Activated CD4-positive, alpha-beta memory T cell treated with anti-CD3 and anti-CD28 coated beads for 36 hours (primary cell): ENCODE data around the gene NDUFAF5. TPM values are rescaled to one million over a fixed set of nuclear protein-coding genes. Genes with fewer than 3 reads are reported as not detected.
"Not testable (repeated sequence)": the region's sequence is repeated elsewhere in the genome, so short reads cannot be mapped to it uniquely, and the experiment has no call there.

Source experiments
- CTCF ChIA-PET: fragments of 350-600 bp; sonication (Branson Sonifier 250); formaldehyde crosslinking; loops from one replicate; lab custom pipeline; 2021; ENCODE audit warnings: antibody characterized with exemption, inconsistent platforms; lab: Charles Lee
- POLR2A ChIA-PET: fragments of 350-600 bp; sonication (Branson Sonifier 250); formaldehyde crosslinking; loops from one replicate; lab custom pipeline; 2021; ENCODE audit warnings: antibody characterized with exemption; lab: Charles Lee
- DNase-seq: peaks from one replicate; pipeline ENCODE4 v3.0.0-alpha.2; 2020
- H3K27ac Mint-ChIP-seq: one replicate; pipeline ENCODE4 v1.8.0; 2021; ENCODE audit warnings: mixed read lengths
- H3K27me3 Mint-ChIP-seq: one replicate; pipeline ENCODE4 v1.8.0; 2021; ENCODE audit warnings: mixed read lengths
- H3K36me3 Mint-ChIP-seq: one replicate; pipeline ENCODE4 v1.8.0; 2021; ENCODE audit warnings: mixed read lengths
- H3K4me1 Mint-ChIP-seq: one replicate; pipeline ENCODE4 v1.8.0; 2021; ENCODE audit warnings: low read depth, mixed read lengths
- H3K4me3 Mint-ChIP-seq: one replicate; pipeline ENCODE4 v1.8.0; 2021; ENCODE audit warnings: mild to moderate bottlenecking, mixed read lengths
- H3K9me3 Mint-ChIP-seq: one replicate; pipeline ENCODE4 v1.8.0; 2021; ENCODE audit warnings: mixed read lengths
- intact Hi-C: fragments of 100-400 bp; cut with micrococcal nuclease; formaldehyde crosslinking; loops from one replicate; pipeline ENCODE4 v1.15.1; 2023
- total RNA-seq, 2 experiments: library from RNA; stranded (reverse); gene quantifications; one replicate each; pipeline ENCODE4 v1.2.3, GENCODE V29; 2021

Gene NDUFAF5, protein sequence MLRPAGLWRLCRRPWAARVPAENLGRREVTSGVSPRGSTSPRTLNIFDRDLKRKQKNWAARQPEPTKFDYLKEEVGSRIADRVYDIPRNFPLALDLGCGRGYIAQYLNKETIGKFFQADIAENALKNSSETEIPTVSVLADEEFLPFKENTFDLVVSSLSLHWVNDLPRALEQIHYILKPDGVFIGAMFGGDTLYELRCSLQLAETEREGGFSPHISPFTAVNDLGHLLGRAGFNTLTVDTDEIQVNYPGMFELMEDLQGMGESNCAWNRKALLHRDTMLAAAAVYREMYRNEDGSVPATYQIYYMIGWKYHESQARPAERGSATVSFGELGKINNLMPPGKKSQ
- 10 to 100 TPM; 23.8 to 28.3 TPM for total RNA-seq

GRCh38 chr20:13784893-13785715, at the start of gene NDUFAF5, which contains the start of gene ESF1:
Gene NDUFAF5 (plus strand): TSS chr20:13785028. CDS start chr20:13785069, 41 bp downstream.
Gene ESF1 (minus strand): TSS chr20:13784919. CDS start chr20:13783140, 1,779 bp downstream.
- peak; percentile 96 for DNase-seq
- POLR2A ChIA-PET, result interaction anchor here (1.2 to 1.3 kb wide), 5 partner anchors 8 to 15 kb away, joined by 3 to 4 read pairs (median 3); no protein-coding TSS in a partner anchor
- CTCF ChIA-PET, result interaction anchor here (1.2 to 2.6 kb wide), 5 partner anchors 11 to 173 kb away, joined by 3 to 22 read pairs (median 4); no protein-coding TSS in a partner anchor
- Mint-ChIP-seq H3K9me3 (no peaks in the 10 kb centered on the region), H3K36me3 (peaks cover 42% of the 10 kb centered on the region), H3K4me1 (peaks cover 51% of the 10 kb centered on the region), H3K27ac (peak within 1 kb of the TSS; percentile 93), H3K27me3 (no peaks in the 10 kb centered on the region), H3K4me3 (peak within 1 kb of the TSS; percentile 91)
- intact Hi-C loops, result loop anchor here (1.0 to 10.0 kb wide), 5 partner anchors 13 to 560 kb away; partner anchors contain the start of gene ISM1

- Mint-ChIP-seq H3K9me3 (peaks cover 6% of the 10 kb centered on the region), H3K36me3 (peaks cover 51% of the 10 kb centered on the region), H3K27ac (no peak overlapping the region), H3K27me3 (no peaks in the 10 kb centered on the region), H3K4me1 (peaks cover 4% of the 10 kb centered on the region), H3K4me3 (no peak overlapping the region)
- ChIA-PET POLR2A (no interaction called here), CTCF (interaction anchor here (1.4 kb wide), 1 partner anchor 189 kb away, joined by 6 read pairs; no protein-coding TSS in a partner anchor)
- no peak for DNase-seq
- intact Hi-C loops, result no loop called here
These were observed 49.0 kb upstream of the NDUFAF5 start for GRCh38 chr20:13735826-13736225.

- Mint-ChIP-seq H3K4me3 (no peak overlapping the region), H3K36me3 (peaks cover 52% of the 10 kb centered on the region), H3K4me1 (peaks cover 7% of the 10 kb centered on the region), H3K27ac (no peak overlapping the region), H3K9me3 (peaks cover 12% of the 10 kb centered on the region), H3K27me3 (no peaks in the 10 kb centered on the region)
- intact Hi-C loops, result no loop called here
- POLR2A ChIA-PET, result no interaction called here
- CTCF ChIA-PET, result interaction anchor here (1.4 kb wide), 1 partner anchor 190 kb away, joined by 6 read pairs; no protein-coding TSS in a partner anchor
- no peak for DNase-seq
These were observed 48.2 kb upstream of the NDUFAF5 start for GRCh38 chr20:13736436-13737191.

DNA sequence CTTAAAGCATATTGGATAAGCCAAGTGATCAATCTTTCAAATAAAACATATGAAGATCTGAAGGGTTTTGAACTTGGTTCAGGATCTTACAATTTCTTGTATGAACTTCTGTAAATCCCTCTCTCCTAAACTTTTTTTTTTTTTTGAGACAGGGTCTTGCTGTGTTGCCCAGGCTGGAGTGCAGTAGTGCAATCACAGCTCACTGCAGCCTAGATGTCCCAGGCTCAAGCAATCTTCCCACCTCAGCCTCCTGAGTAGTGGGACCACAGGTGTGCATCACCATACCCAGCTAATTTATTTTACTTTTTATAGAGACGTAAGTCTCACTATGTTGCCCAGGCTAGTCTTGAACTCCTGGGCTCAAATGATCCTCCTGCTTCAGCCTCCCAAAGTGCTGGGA, 46.6 kb upstream of the NDUFAF5 start:
- H3K4me3 Mint-ChIP-seq, H3K27me3 Mint-ChIP-seq, H3K27ac Mint-ChIP-seq, intact Hi-C loops, DNase-seq, CTCF ChIA-PET, POLR2A ChIA-PET: not testable (repeated sequence)
- Mint-ChIP-seq H3K4me1 (peaks cover 13% of the 10 kb centered on the region), H3K9me3 (peaks cover 12% of the 10 kb centered on the region), H3K36me3 (peaks cover 48% of the 10 kb centered on the region)

GRCh38 chr20:13739731-13740649, 44.8 kb upstream of the NDUFAF5 start:
- DNase-seq, result no peak
- H3K36me3 Mint-ChIP-seq, result peaks cover 54% of the 10 kb centered on the region
- no peak overlapping the region for H3K27ac Mint-ChIP-seq
- H3K27me3 Mint-ChIP-seq, result no peaks in the 10 kb centered on the region
- ChIA-PET POLR2A (no interaction called here), CTCF (no interaction called here)
- peaks cover 13% of the 10 kb centered on the region for H3K4me1 Mint-ChIP-seq
- H3K9me3 Mint-ChIP-seq, result peaks cover 12% of the 10 kb centered on the region
- intact Hi-C loops, result no loop called here
- no peak overlapping the region for H3K4me3 Mint-ChIP-seq

DNA sequence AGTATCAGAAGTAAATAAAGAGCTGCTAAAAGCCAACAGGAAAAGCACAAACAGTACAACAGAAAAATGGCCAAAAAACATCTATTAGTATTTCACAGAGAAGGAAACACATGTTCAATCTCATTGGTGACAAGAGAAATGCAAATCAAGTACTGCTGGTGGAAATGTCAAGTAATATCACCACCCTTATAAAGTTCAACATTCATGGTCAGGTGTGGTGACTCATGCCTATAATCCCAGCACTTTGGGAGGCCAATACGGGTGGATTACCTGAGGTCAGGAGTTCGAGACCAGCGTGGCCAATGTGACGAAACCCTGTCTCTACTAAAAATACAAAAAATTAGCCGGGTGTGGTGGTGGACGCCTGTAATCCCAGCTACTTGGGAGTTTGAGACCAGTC, 42.9 kb upstream of the NDUFAF5 start:
- H3K36me3 Mint-ChIP-seq, result peaks cover 54% of the 10 kb centered on the region
- ChIA-PET POLR2A (no interaction called here), CTCF (no interaction called here)
- no peaks in the 10 kb centered on the region for H3K27me3 Mint-ChIP-seq
- H3K9me3 Mint-ChIP-seq, result peaks cover 12% of the 10 kb centered on the region
- peaks cover 13% of the 10 kb centered on the region for H3K4me1 Mint-ChIP-seq
- no peak overlapping the region for H3K27ac Mint-ChIP-seq
- intact Hi-C loops, result no loop called here
- H3K4me3 Mint-ChIP-seq, result no peak overlapping the region
- DNase-seq, result no peak

DNA sequence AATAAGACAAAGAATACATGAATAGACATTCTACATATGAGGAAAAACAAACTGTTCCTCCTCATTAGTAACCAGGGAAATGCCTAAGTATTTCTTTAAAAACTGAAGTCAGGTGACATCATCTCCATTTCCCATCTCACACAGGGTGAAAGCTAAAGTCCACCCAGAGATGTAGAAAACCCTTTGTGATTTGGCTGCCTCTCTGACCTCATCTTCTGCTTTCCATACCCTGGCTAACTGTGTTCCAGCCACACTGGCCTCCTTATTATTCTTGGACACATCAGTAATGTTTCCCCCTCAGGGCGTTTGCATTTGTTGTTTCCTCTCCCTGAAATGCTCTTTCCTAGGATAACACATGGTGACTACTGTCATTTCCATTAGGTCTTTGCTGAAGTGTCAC, 40.5 kb upstream of the NDUFAF5 start:
- ChIA-PET POLR2A (no interaction called here), CTCF (no interaction called here)
- no peak for DNase-seq
- peaks cover 45% of the 10 kb centered on the region for H3K36me3 Mint-ChIP-seq
- no peak overlapping the region for H3K4me3 Mint-ChIP-seq
- no peak overlapping the region for H3K27ac Mint-ChIP-seq
- H3K27me3 Mint-ChIP-seq, result no peaks in the 10 kb centered on the region
- peaks cover 13% of the 10 kb centered on the region for H3K4me1 Mint-ChIP-seq
- H3K9me3 Mint-ChIP-seq, result peaks cover 12% of the 10 kb centered on the region
- intact Hi-C loops, result no loop called here

- POLR2A ChIA-PET, result no interaction called here
- peaks cover 9% of the 10 kb centered on the region for H3K4me1 Mint-ChIP-seq
- no peaks in the 10 kb centered on the region for H3K27me3 Mint-ChIP-seq
- peaks cover 6% of the 10 kb centered on the region for H3K9me3 Mint-ChIP-seq
- H3K27ac Mint-ChIP-seq, result no peak overlapping the region
- CTCF ChIA-PET, result no interaction called here
- H3K4me3 Mint-ChIP-seq, result no peak overlapping the region
- no peak for DNase-seq
- H3K36me3 Mint-ChIP-seq, result peaks cover 38% of the 10 kb centered on the region
- intact Hi-C loops, result no loop called here
These were observed 39.0 kb upstream of the NDUFAF5 start for GRCh38 chr20:13745784-13746183.

DNA sequence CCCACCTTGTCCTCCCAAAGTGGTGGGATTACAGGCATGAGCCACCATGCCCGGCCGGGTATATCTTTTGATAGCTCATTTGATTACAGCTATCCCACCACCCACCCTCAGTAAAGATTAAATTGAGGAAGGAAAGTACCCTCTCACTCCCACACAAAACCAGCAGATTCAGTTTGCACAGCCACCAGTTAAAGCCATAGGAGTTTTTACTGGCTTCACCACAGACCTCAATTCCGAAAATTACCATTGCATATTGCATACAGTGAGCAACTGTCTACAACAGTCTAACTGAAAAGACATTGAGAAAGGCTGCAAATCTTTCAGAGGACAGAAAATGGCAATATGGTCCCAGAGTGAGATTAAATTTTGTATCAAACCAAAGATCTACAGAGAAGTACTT, 35.0 kb upstream of the NDUFAF5 start:
- ChIA-PET CTCF (interaction anchor here (1.3 kb wide), 1 partner anchor 22 kb away, joined by 4 read pairs; no protein-coding TSS in a partner anchor), POLR2A (no interaction called here)
- H3K27me3 Mint-ChIP-seq, result no peaks in the 10 kb centered on the region
- no peaks in the 10 kb centered on the region for H3K9me3 Mint-ChIP-seq
- H3K4me3 Mint-ChIP-seq, result no peak overlapping the region
- peaks cover 17% of the 10 kb centered on the region for H3K36me3 Mint-ChIP-seq
- no peaks in the 10 kb centered on the region for H3K4me1 Mint-ChIP-seq
- DNase-seq, result no peak
- H3K27ac Mint-ChIP-seq, result no peak overlapping the region
- intact Hi-C loops, result no loop called here

GRCh38 chr20:13753436-13754036, 31.3 kb upstream of the NDUFAF5 start:
- H3K27me3 Mint-ChIP-seq, result no peaks in the 10 kb centered on the region
- H3K4me1 Mint-ChIP-seq, result no peaks in the 10 kb centered on the region
- no peaks in the 10 kb centered on the region for H3K9me3 Mint-ChIP-seq
- H3K4me3 Mint-ChIP-seq, result no peak overlapping the region
- H3K27ac Mint-ChIP-seq, result no peak overlapping the region
- CTCF ChIA-PET, result interaction anchor here (1.2 kb wide), 1 partner anchor 18 kb away, joined by 4 read pairs; no protein-coding TSS in a partner anchor
- H3K36me3 Mint-ChIP-seq, result peaks cover 16% of the 10 kb centered on the region
- intact Hi-C loops, result no loop called here
- no peak for DNase-seq
- POLR2A ChIA-PET, result no interaction called here
